ENCODE data around the gene NRG2.

NRG2 gene

GRCh38 chr5:139877129-139877597 is 165.9 kb downstream of the NRG2 start:
- TF ChIP-seq CTCF (IDR thresholded peaks at IDR 0.05; ENCODE audit: low read depth, low read length, poor library complexity, severe bottlenecking) (no peak), EZH2phosphoT487 (IDR thresholded peaks at IDR 0.05; ENCODE audit: borderline replicate concordance, low read length) (no peak)
- no peaks in the 10 kb centered on the region for H3K79me2 ChIP-seq (ENCODE audit: control insufficient read depth, low read length)
- H3K4me3 ChIP-seq (ENCODE audit: low read length), result no peak overlapping the region
- H3F3A ChIP-seq (ENCODE audit: control insufficient read depth, insufficient read depth), result no peaks in the 10 kb centered on the region
- no peaks in the 10 kb centered on the region for H3K9me2 ChIP-seq (replicated peaks; ENCODE audit: control insufficient read depth, low read length)
- no peaks in the 10 kb centered on the region; the same call in 1 of the 2 replicates for H3K9me3 ChIP-seq (ENCODE audit: control insufficient read depth, insufficient read depth, low read length)
- H3K4me1 ChIP-seq (ENCODE audit: control insufficient read depth, low read length), result no peaks in the 10 kb centered on the region
- H3K27me3 ChIP-seq (ENCODE audit: control insufficient read depth, low read length), result peaks cover 5% of the 10 kb centered on the region
- H3K27ac ChIP-seq (ENCODE audit: low read depth, low read length), result no peak overlapping the region
- H3K4me2 ChIP-seq (ENCODE audit: low read length), result no peak overlapping the region
- no peaks in the 10 kb centered on the region for H4K20me1 ChIP-seq (ENCODE audit: control insufficient read depth, insufficient read depth, low read depth, low read length)
- no peaks in the 10 kb centered on the region for H3K36me3 ChIP-seq (ENCODE audit: control insufficient read depth, low read length)

- Histone ChIP-seq H4K20me1 (ENCODE audit: control insufficient read depth, insufficient read depth, low read depth, low read length) (no peaks in the 10 kb centered on the region), H3K27me3 (ENCODE audit: control insufficient read depth, low read length) (peaks cover 5% of the 10 kb centered on the region), H3K27ac (ENCODE audit: low read depth, low read length) (no peak overlapping the region), H3K4me1 (ENCODE audit: control insufficient read depth, low read length) (no peaks in the 10 kb centered on the region), H3K4me2 (ENCODE audit: low read length) (no peak overlapping the region), H3K79me2 (ENCODE audit: control insufficient read depth, low read length) (no peaks in the 10 kb centered on the region), H3F3A (ENCODE audit: control insufficient read depth, insufficient read depth) (no peaks in the 10 kb centered on the region), H3K9me3 (ENCODE audit: control insufficient read depth, insufficient read depth, low read length) (no peaks in the 10 kb centered on the region; the same call in 1 of the 2 replicates), H3K36me3 (ENCODE audit: control insufficient read depth, low read length) (no peaks in the 10 kb centered on the region), H3K9me2 (replicated peaks; ENCODE audit: control insufficient read depth, low read length) (no peaks in the 10 kb centered on the region), H3K4me3 (ENCODE audit: low read length) (no peak overlapping the region)
- TF ChIP-seq CTCF (IDR thresholded peaks at IDR 0.05; ENCODE audit: low read depth, low read length, poor library complexity, severe bottlenecking) (no peak), EZH2phosphoT487 (IDR thresholded peaks at IDR 0.05; ENCODE audit: borderline replicate concordance, low read length) (no peak)
Measured at GRCh38 chr5:139875957-139876356, 167.1 kb downstream of the NRG2 start.

GRCh38 chr5:139872851-139873794 is 170.0 kb downstream of the NRG2 start:
- H3K4me1 ChIP-seq (ENCODE audit: control insufficient read depth, low read length), result no peaks in the 10 kb centered on the region
- no peaks in the 10 kb centered on the region for H3K9me2 ChIP-seq (replicated peaks; ENCODE audit: control insufficient read depth, low read length)
- peaks cover 12% of the 10 kb centered on the region for H3K27me3 ChIP-seq (ENCODE audit: control insufficient read depth, low read length)
- H3K4me2 ChIP-seq (ENCODE audit: low read length), result no peak overlapping the region
- TF ChIP-seq EZH2phosphoT487 (IDR thresholded peaks at IDR 0.05; ENCODE audit: borderline replicate concordance, low read length) (no peak), CTCF (IDR thresholded peaks at IDR 0.05; ENCODE audit: low read depth, low read length, poor library complexity, severe bottlenecking) (no peak)
- no peaks in the 10 kb centered on the region; the same call in 1 of the 2 replicates for H3K9me3 ChIP-seq (ENCODE audit: control insufficient read depth, insufficient read depth, low read length)
- H3F3A ChIP-seq (ENCODE audit: control insufficient read depth, insufficient read depth), result no peaks in the 10 kb centered on the region
- H3K79me2 ChIP-seq (ENCODE audit: control insufficient read depth, low read length), result no peaks in the 10 kb centered on the region
- H3K4me3 ChIP-seq (ENCODE audit: low read length), result no peak overlapping the region
- H3K27ac ChIP-seq (ENCODE audit: low read depth, low read length), result no peak overlapping the region
- H4K20me1 ChIP-seq (ENCODE audit: control insufficient read depth, insufficient read depth, low read depth, low read length), result no peaks in the 10 kb centered on the region
- no peaks in the 10 kb centered on the region for H3K36me3 ChIP-seq (ENCODE audit: control insufficient read depth, low read length)
